ENCODE data around the gene PCED1A.

Gene PCED1A

DNA sequence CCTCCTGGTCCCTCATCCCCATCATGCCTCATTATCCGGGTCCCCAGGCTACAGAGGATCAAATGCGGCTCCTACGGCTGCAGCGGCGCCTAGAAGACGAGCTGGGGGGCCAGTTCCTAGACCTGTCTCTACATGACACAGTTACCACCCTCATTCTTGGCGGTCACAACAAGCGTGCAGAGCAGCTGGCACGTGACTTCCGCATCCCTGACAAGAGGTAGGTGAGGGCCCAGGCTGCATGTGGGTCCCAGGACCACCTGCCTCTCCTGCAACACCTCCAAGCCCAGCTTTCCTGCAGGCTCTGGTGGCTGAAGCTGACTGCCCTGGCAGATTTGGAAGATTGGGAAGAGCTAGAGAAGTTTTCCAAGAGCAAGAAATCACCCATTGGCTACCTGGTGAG lies 24.6 kb upstream of the PCED1A start:
- TF ChIP-seq, protein P1, sequence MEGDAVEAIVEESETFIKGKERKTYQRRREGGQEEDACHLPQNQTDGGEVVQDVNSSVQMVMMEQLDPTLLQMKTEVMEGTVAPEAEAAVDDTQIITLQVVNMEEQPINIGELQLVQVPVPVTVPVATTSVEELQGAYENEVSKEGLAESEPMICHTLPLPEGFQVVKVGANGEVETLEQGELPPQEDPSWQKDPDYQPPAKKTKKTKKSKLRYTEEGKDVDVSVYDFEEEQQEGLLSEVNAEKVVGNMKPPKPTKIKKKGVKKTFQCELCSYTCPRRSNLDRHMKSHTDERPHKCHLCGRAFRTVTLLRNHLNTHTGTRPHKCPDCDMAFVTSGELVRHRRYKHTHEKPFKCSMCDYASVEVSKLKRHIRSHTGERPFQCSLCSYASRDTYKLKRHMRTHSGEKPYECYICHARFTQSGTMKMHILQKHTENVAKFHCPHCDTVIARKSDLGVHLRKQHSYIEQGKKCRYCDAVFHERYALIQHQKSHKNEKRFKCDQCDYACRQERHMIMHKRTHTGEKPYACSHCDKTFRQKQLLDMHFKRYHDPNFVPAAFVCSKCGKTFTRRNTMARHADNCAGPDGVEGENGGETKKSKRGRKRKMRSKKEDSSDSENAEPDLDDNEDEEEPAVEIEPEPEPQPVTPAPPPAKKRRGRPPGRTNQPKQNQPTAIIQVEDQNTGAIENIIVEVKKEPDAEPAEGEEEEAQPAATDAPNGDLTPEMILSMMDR (conservative IDR thresholded peaks at IDR 0.05) = no peak
- H3K27ac ChIP-seq = no peak overlapping the region

DNA sequence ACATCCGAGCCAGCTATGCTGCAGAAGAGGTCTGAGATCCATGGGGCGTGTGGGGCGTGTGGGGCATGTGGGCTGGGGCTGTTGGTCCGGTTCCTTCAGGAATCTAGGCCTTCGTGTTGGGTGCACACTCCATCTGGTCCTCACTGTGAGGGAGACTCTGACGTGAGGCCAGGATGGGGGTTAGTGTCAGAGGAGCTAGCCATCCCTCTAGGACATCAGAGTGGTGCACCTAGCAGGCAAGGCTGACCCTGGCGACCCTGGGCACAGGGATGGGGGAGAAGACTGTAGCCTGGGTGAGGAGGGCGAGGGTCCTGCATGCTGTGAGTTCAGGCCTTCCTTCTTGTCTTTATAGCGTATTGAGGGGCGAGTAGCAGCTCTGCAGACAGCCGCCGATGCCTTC lies 24.2 kb upstream of the PCED1A start:
- TF ChIP-seq, protein P1 (conservative IDR thresholded peaks at IDR 0.05) = no peak

DNA sequence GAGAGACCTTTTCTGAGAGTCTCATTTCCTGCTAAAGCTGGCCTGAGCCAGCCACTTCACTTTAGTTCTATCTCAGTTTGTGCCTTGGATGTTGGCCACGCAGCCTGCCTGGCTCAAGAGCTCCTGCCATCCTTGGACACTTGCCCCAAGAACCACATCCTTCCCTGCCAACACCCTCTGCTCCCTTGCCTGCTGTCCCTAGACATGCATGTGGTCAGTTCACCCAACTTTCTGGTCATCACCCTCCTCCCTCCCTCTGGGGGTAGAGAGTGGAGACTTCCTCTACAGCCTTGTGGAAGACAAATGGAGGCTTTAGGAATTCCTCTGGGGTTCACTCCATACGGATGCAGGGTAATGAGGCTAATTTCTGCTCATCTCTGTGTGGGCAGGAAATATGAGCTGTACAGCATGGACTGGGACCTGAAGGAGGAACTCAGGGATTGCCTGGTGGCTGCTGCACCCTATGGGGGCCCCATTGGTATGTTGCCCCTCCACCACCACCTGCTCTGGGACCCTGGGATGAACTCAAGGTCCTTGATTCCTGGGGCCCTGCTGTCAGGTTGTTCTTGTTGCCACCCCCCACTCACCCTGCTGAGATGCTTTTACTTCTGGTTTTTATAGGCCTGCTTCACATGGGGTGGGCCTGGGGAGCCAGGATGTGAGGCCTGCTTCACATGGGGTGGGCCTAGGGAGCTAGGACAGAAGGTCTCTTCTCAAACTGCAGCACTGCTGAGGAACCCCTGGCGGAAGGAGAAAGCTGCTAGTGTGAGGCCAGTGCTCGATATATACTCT lies 19.1 kb upstream of the PCED1A start:
- TF ChIP-seq, protein P1 (conservative IDR thresholded peaks at IDR 0.05) = no peak

More for the DNA sequence above, 24.2 kb upstream of the PCED1A start:
- H3K27ac ChIP-seq = no peak overlapping the region

DNA sequence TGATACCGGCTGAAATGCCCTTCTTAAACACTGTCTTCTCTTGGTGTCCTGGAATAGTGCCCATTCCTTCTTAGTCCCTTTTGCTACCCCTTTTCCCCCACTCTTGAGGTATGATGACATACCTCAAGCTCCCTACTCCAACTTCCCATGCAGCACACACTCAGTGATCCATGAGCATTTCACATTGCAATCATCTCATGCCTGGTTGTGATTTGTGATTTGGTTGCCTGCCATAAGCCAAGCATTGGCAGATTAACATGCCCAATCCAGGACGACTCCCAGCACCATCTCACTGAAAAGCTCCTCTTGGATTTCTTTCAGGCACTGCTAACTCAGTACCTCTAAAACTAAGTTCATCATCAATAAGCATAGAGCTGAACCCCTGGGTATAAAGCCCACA lies 18.1 kb upstream of the PCED1A start:
- TF ChIP-seq, protein P1 (conservative IDR thresholded peaks at IDR 0.05) = no peak
- H3K27ac ChIP-seq = no peak overlapping the region

More for the DNA sequence above, 19.1 kb upstream of the PCED1A start:
- H3K27ac ChIP-seq = no peak overlapping the region

DNA sequence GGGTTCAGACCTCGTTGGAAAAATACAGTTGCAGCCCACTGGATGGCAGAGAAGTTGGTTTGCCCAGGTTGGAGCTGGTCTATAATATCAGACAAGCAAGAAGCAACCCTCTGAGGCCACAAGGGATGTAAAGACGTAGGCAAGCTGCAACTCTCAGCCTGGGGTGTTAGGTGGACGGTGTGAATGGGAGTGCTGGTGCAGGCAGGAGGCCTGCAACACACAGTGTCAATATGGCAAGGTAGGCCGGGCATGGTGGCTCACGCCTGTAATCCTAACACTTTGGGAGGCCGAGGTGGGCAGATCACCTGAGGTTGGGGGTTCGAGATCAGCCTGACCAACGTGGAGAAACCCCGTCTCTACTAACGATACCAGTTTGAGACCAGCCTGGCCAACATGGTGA lies 10.6 kb upstream of the PCED1A start:
- H3K27ac ChIP-seq = no peak overlapping the region
- TF ChIP-seq, protein P1 (conservative IDR thresholded peaks at IDR 0.05) = no peak

DNA sequence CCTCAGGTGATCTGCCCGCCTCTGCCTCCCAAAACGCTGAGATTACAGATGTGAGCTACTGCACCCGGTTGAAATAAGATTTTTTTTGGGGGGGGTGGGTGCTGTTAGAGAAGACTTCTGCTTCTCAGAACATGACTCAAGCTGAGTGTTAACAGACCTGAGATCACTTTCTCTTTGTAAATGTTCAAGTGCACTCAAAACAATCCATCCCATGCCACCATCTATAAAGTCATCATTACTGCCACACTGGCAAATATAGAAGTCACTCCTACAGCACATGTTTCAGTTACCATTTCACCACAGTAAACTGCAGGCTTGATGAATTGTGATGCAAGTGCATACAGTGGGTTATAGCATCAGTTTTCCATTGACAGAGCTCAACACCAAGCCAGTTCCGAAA lies 9.1 kb upstream of the PCED1A start:
- TF ChIP-seq, protein P1 (conservative IDR thresholded peaks at IDR 0.05) = no peak
- H3K27ac ChIP-seq = no peak overlapping the region

DNA sequence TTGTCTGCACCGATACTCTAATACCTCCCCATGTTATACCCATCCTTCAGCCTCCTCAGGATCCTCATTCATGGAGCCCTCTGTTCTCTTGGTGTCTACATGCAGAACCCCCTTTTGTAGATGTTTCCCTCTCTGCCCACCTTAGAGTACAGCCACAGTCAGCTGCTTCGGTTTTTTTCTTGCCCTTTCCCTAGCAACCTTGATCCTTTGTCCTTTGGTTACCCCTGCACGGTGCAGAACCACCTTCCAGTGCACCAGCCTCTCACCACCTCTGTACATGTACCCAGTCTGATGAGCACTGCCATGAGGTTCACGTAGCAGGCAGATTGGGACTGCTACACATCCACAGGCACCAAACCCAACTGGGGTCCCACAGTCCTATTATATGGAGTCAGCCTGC lies 7.3 kb upstream of the PCED1A start:
- TF ChIP-seq, protein P1 (conservative IDR thresholded peaks at IDR 0.05) = no peak
- no peak overlapping the region for H3K27ac ChIP-seq
